DOHH2 (cell line): ENCODE measurements around the gene SMG6.

Source experiments
- CTCF ChIP-seq: fragments of 200-600 bp; sonication (generic); IDR thresholded peaks from one replicate; pipeline ENCODE4 v1.5.1; 2014; ENCODE audit warnings: antibody characterized with exemption, mild to moderate bottlenecking, low read depth, low read length; ENCODE audit not compliant: poor library complexity, severe bottlenecking
- EZH2phosphoT487 ChIP-seq: fragments of 200-600 bp; sonication (generic); IDR thresholded peaks from 2 replicates; pipeline ENCODE4 v1.6.1; 2017; ENCODE audit warnings: borderline replicate concordance, mild to moderate bottlenecking, antibody characterized with exemption, low read length, moderate library complexity, mixed read lengths

- TF ChIP-seq CTCF = no peak
- TF ChIP-seq EZH2phosphoT487 = no peak
Observed at GRCh38 chr17:2251098-2251497, 52.5 kb downstream of the SMG6 start.
